Stimulated activated CD8-positive, alpha-beta memory T cell treated with anti-CD3 and anti-CD28 coated beads, Interleukin-15, amount 100 ng/mL, for 4 hours (primary cell): ENCODE measurements around the gene CIT.
"Not testable (repeated sequence)": the region's sequence is repeated elsewhere in the genome, so short reads cannot be mapped to it uniquely, and the experiment has no call there.

ENCODE experiments used
- DNase-seq, 2 donors: peaks; one replicate each; pipeline ENCODE4 v3.0.0-alpha.2; 2020; ENCODE audit warnings: low read depth in 2 of 2

Gene CIT

DNA sequence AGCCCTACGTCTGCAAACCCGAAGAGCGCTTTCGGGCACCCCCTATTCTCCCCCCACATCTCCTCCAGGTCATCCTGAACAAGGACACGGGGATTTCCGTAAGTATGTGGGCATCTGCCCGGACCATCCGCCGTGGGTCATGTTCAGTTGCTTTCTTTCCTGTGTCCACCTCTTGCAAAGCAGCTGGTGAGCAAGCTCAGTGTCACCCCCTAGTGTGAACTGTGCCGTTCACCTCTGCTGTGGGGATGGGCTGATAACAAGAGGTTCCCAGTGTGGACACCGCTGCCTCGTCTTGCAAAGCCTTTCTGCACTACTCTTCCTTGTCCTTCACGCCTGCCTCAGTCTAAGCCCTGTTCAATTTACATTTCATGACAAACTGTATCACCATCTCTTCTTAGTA lies 200.5 kb downstream of the CIT start:
- no peak for DNase-seq

GRCh38 chr12:119676022-119676421 lies 201.1 kb downstream of the CIT start:
- no peak for DNase-seq

GRCh38 chr12:119674560-119674959 lies 202.6 kb downstream of the CIT start:
- no peak for DNase-seq

- DNase-seq: no peak
Measured at GRCh38 chr12:119673634-119674033, 203.5 kb downstream of the CIT start.

- DNase-seq: no peak
Measured at GRCh38 chr12:119672194-119672593, 204.9 kb downstream of the CIT start.

- DNase-seq: no peak
Measured at GRCh38 chr12:119671070-119671469, 206.1 kb downstream of the CIT start.

- DNase-seq: no peak
Measured at GRCh38 chr12:119669744-119670472, 207.2 kb downstream of the CIT start.

- no peak for DNase-seq
Measured at GRCh38 chr12:119668324-119668841, 208.7 kb downstream of the CIT start.

- DNase-seq: peak; percentile 90 to 94
Measured at GRCh38 chr12:119667577-119668323, 209.4 kb downstream of the CIT start, which contains the start of gene PRKAB1. Gene PRKAB1 (plus strand): TSS chr12:119668133. CDS start chr12:119668245, 112 bp downstream.

GRCh38 chr12:119666900-119667576 lies 210.1 kb downstream of the CIT start:
- DNase-seq: no peak

DNA sequence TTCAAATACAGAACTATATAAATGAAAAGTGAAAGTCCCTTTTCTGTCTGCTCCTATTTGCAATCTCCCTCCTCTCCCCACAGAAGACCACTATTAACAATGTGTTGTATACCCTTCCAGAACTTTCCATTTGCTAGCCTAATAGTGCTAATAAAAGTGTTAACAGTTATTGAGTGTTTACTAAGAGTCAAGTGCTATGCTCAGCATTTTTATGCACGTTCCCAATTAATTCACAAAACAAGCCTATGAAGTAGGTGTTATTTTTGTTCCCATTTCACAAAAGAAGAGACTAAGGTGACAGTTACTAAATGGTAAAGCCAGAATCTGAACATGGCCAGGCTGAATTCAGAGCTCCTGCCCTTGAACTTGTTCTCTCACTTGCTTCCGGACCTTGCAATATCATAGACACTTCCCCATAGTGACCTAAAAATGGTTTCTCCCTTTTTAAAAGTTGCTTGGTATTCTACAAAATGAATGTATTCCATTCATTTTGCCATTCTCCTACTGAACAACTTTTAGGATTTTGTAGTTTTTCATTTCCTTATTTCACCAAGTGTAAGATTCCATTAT lies 210.8 kb downstream of the CIT start:
- no peak for DNase-seq

- DNase-seq: no peak
Measured at GRCh38 chr12:119665164-119665929, 211.8 kb downstream of the CIT start.

DNA sequence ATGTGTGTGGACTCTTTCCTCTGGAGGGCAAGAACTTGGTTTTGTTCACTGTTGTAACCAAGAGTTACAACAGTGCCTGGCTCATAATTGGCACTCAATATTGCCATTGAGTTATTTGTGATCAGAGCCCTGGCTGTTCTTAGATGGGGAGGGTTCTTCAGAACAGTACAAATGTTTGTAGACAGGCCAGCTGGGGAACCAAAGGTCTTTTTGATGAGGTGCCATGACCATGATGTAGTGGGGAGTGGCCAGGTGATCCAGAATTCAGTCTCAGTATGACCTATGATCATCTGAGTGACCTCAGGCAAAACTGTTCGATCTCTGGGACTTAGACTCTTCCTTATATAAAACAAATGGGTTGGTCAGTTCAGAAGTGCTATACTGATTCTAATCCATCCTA lies 212.5 kb downstream of the CIT start:
- DNase-seq: no peak

GRCh38 chr12:119661882-119662281 lies 215.2 kb downstream of the CIT start:
- DNase-seq: no peak

GRCh38 chr12:119660076-119660475 lies 217.0 kb downstream of the CIT start:
- no peak for DNase-seq

- DNase-seq: peak in 1 of 2 donors; percentile 11
Measured at GRCh38 chr12:119659289-119659897, 217.7 kb downstream of the CIT start.

- not testable (repeated sequence) for DNase-seq
Measured at GRCh38 chr12:119658166-119658565, 219.0 kb downstream of the CIT start.

DNA sequence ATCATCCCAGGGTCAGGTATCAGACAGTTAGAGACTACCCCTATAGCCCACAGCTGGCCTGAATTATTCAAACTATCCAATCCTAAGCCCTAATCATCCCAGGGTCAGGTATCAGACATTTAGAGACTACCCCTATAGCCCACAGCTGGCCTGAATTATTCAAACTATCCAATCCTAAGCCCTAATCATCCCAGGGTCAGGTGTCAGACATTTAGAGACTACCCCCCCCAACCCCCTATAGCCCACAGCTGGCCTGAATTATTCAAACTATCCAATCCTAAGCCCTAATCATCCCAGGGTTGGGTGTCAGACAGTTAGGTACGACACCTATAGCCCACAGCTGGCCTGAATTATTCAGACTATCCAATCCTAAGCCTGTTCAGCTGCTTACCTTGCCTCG lies 220.1 kb downstream of the CIT start:
- not testable (repeated sequence) for DNase-seq

DNA sequence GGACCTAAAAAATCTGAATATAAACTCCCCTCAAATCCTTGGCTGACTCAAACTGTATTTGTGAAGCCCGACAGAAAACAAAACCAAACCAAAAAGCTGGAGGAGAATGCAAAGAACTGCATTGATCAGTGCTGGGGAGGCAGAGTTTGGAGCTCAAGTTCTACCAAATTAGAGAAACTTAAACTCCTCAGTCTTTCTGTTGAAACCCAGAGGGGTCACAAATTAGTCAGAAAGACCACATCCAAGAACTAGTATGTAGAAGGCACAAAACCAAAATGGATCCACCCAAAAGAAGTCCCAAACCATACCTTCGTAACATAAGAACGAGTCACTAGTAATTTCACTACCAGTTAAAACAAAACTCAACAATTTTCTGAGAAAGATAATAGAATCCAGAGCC lies 224.5 kb downstream of the CIT start:
- no peak for DNase-seq

DNA sequence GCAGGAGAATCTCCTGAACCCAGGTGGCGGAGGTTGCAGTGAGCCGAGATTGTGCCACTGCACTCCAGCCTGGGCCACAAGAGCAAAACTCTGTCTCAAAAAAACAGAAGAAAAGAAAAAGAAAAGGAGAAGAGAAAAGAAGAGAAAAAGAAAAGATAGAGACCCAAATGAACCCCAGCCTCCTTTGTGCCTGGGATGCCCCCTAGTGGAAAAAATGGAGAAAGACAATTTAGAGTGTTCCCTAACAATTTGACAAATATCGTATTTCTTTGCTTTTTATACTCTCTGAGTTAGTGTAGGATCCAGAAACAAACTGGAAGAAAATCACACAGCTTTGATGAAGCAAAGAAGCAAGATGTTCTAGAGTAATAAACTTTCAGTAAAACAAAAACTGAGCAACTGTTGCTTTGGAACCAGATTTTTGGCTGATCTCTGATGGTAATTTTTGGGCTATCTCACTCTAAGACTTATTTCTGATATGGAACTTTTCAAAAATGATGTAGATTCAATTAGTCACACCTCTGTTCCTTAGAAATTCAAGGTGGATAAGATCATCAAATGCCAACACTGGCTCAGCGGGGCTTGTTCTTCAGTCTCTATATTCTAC lies 227.8 kb downstream of the CIT start:
- DNase-seq: no peak
